Endothelial cell of umbilical vein (primary cell): ENCODE data around the gene KLHL1. TPM values are rescaled to one million over a fixed set of nuclear protein-coding genes. Genes with fewer than 3 reads are reported as not detected.

Source experiments
- BruUV-seq: library from RNA; stranded (reverse); fragments of 400-500 nt; replicated peaks from 2 replicates; lab custom pipeline; 2021; lab: Mats Ljungman, UMichigan
- CTCF ChIA-PET: fragments of 300-600, 350-600 bp; sonication (Branson Sonifier 250); formaldehyde crosslinking; loops from one replicate; lab custom pipeline; 2021; ENCODE audit warnings: antibody characterized with exemption, inconsistent platforms; lab: Charles Lee
- POLR2A ChIA-PET: fragments of 300-600, 350-600 bp; sonication (Branson Sonifier 250); formaldehyde crosslinking; loops from one replicate; lab custom pipeline; 2021; ENCODE audit warnings: antibody characterized with exemption, inconsistent platforms; lab: Charles Lee
- DNase-seq: peaks from one replicate; pipeline ENCODE4 v3.0.0-alpha.2; 2011; ENCODE audit warnings: low read depth, low spot score
- FAIRE-seq: peaks from 2 replicates; lab custom pipeline; 2011; peaks lifted over from hg19 to GRCh38; lab: Jason Lieb, UNC
- H2AFZ ChIP-seq: 2 replicates; pipeline ENCODE4 v1.6.0; 2012; ENCODE audit warnings: low read depth, low read length, control low read depth, inconsistent platforms
- H3K27ac ChIP-seq: 2 replicates; pipeline ENCODE4 v1.5.1; 2011; ENCODE audit warnings: low read depth, mild to moderate bottlenecking, control low read depth, low read length, moderate library complexity; ENCODE audit not compliant: insufficient read depth
- H3K27me3 ChIP-seq, 2 experiments: 2 replicates each; pipeline versions ENCODE4 v1.6.0 to v1.6.1; 2011; ENCODE audit warnings: low read length in 2 of 2, mixed read lengths in 1 of 2; ENCODE audit not compliant: control insufficient read depth in 2 of 2, insufficient read depth in 2 of 2
- H3K36me3 ChIP-seq, 2 experiments: 2 replicates in 1 of 2; 3 replicates in 1 of 2; pipeline ENCODE4 v1.5.1; 2011; ENCODE audit warnings: low read length in 2 of 2, mild to moderate bottlenecking in 1 of 2, moderate library complexity in 1 of 2; ENCODE audit not compliant: control insufficient read depth in 2 of 2, insufficient read depth in 2 of 2; ENCODE audit errors: extremely low read depth in 1 of 2
- H3K4me1 ChIP-seq: 3 replicates; pipeline ENCODE4 v1.5.1; 2011; ENCODE audit warnings: mild to moderate bottlenecking, low read length; ENCODE audit not compliant: control insufficient read depth, insufficient read depth; ENCODE audit errors: extremely low read depth
- H3K4me2 ChIP-seq: 2 replicates; pipeline ENCODE4 v1.6.1; 2011; ENCODE audit warnings: low read length, control low read depth, mixed read lengths; ENCODE audit not compliant: insufficient read depth
- H3K4me3 ChIP-seq, 3 experiments: fragments of 200-600 bp in 1 of 3; sonication (generic), shearing (Covaris generic) in 1 of 3; replicated peaks in 1 of 3; 2 replicates each; pipeline ENCODE4 v1.5.1; 2011 to 2016; ENCODE audit warnings: control low read depth in 3 of 3, low read length in 3 of 3, mild to moderate bottlenecking in 2 of 3, inconsistent platforms in 1 of 3, low read depth in 1 of 3, moderate library complexity in 1 of 3; ENCODE audit not compliant: insufficient read depth in 1 of 3
- H3K79me2 ChIP-seq: 2 replicates; pipeline ENCODE4 v1.6.0; 2012; ENCODE audit warnings: low read length, inconsistent platforms; ENCODE audit not compliant: control insufficient read depth, insufficient read depth
- H3K9ac ChIP-seq: replicated peaks from 2 replicates; pipeline ENCODE3; 2011; ENCODE audit warnings: low read length, control low read depth; ENCODE audit not compliant: insufficient read depth; ENCODE audit errors: extremely low read depth
- H3K9me1 ChIP-seq: replicated peaks from 3 replicates; pipeline ENCODE4 v1.6.0; 2011; ENCODE audit warnings: mild to moderate bottlenecking, low read length; ENCODE audit not compliant: control insufficient read depth, insufficient read depth; ENCODE audit errors: extremely low read depth
- H3K9me3 ChIP-seq: replicated peaks from 2 replicates; pipeline ENCODE4 v1.5.1; 2012; ENCODE audit warnings: low read length, inconsistent platforms; ENCODE audit not compliant: control insufficient read depth, insufficient read depth
- H4K20me1 ChIP-seq: replicated peaks from 2 replicates; pipeline ENCODE3; 2011; ENCODE audit warnings: mild to moderate bottlenecking, low read length; ENCODE audit not compliant: control insufficient read depth, insufficient read depth; ENCODE audit errors: extremely low read depth
- CTCF ChIP-seq, 2 donors: IDR thresholded peaks; 1 replicate in 1 of 2; 2 replicates in 1 of 2; pipeline ENCODE4 v1.5.1; 2011; ENCODE audit warnings: low read length in 2 of 2, mild to moderate bottlenecking in 2 of 2, moderate library complexity in 2 of 2, control low read depth in 1 of 2, inconsistent platforms in 1 of 2, low read depth in 1 of 2; ENCODE audit not compliant: insufficient read depth in 1 of 2; ENCODE audit errors: extremely low read depth in 1 of 2
- EZH2 ChIP-seq: IDR thresholded peaks from 2 replicates; pipeline ENCODE4 v1.6.1; 2012; ENCODE audit warnings: borderline replicate concordance, low read depth, mild to moderate bottlenecking, moderate library complexity, low read length, inconsistent platforms; ENCODE audit not compliant: severe bottlenecking
- FOS ChIP-seq: IDR thresholded peaks from 2 replicates; pipeline ENCODE4 v1.6.1; 2011; ENCODE audit warnings: mild to moderate bottlenecking, low read length, moderate library complexity, borderline replicate concordance; ENCODE audit not compliant: insufficient read depth
- GATA2 ChIP-seq: IDR thresholded peaks from 2 replicates; pipeline ENCODE4 v1.7.0; 2011; ENCODE audit warnings: low read depth, mild to moderate bottlenecking, moderate library complexity, mixed read lengths, low read length; ENCODE audit not compliant: insufficient read length, insufficient read depth
- JUN ChIP-seq: IDR thresholded peaks from 2 replicates; pipeline ENCODE4 v1.6.1; 2011; ENCODE audit warnings: borderline replicate concordance, low read depth; ENCODE audit not compliant: insufficient read length, insufficient read depth
- MYC ChIP-seq: IDR thresholded peaks from one replicate; pipeline ENCODE4 v1.6.1; 2011; ENCODE audit warnings: mild to moderate bottlenecking, low read depth, low read length
- POLR2A ChIP-seq: IDR thresholded peaks from 2 replicates; pipeline ENCODE4 v1.6.1; 2012; ENCODE audit warnings: low read depth, mild to moderate bottlenecking, control low read depth, low read length
- POLR2AphosphoS5 ChIP-seq: IDR thresholded peaks from 2 replicates; pipeline ENCODE4 v1.6.1; 2012; ENCODE audit warnings: low read depth, mild to moderate bottlenecking, control low read depth, low read length, moderate library complexity; ENCODE audit not compliant: insufficient read depth
- dilution Hi-C: fragments of 300-500 bp; cut with MboI; formaldehyde crosslinking; loops from one replicate; pipeline ENCODE4 v1.15.0; 2019; ENCODE audit warnings: low sequenced_read_pairs; ENCODE audit not compliant: extremely low pct_ligation_motif_present
- intact Hi-C: fragments of 100-400 bp; cut with micrococcal nuclease; formaldehyde crosslinking; loops from one replicate; pipeline ENCODE4 v1.10.0; 2022
- polyA plus RNA-seq, 4 experiments: library from polyadenylated mRNA; depleted of rRNA in 3 of 4; stranded (reverse) in 3 of 4; unstranded in 1 of 4; fragments of >200 nt; gene quantifications; 2 replicates each; pipeline versions ENCODE4 v1.2.1 to v1.2.3, GENCODE V29; 2011 to 2012; ENCODE audit warnings: missing spikeins in 1 of 4
- total RNA-seq: library from RNA; stranded (reverse); gene quantifications from 2 replicates; pipeline ENCODE4 v1.2.3, GENCODE V29; 2021
- TF ChIP-seq, protein P1 (sequence below): IDR thresholded peaks from 2 replicates; pipeline ENCODE4 v1.6.1; 2011; ENCODE audit not compliant: insufficient read depth, insufficient read length

Gene KLHL1
- total and polyA plus RNA-seq, 2 donors (not counting 3 experiments of a cell fraction or from before 2014, with no cell fraction given), result not detected

GRCh38 chr13:69820180-69820579 lies 288.1 kb downstream of the KLHL1 start:
- H3K79me2 ChIP-seq, result no peaks in the 10 kb centered on the region
- ChIA-PET CTCF (no interaction called here), POLR2A (no interaction called here)
- no peak overlapping the region for H3K27ac ChIP-seq
- TF ChIP-seq GATA2 (no peak), JUN (no peak), POLR2AphosphoS5 (no peak), EZH2 (no peak), FOS (no peak), MYC (no peak), CTCF (IDR thresholded peaks at IDR 0.05; ENCODE audit: extremely low read depth in 1 of 2, insufficient read depth in 1 of 2, low read depth in 1 of 2, low read length in 2 of 2) (no peak), POLR2A (no peak)
- TF ChIP-seq, protein P1, sequence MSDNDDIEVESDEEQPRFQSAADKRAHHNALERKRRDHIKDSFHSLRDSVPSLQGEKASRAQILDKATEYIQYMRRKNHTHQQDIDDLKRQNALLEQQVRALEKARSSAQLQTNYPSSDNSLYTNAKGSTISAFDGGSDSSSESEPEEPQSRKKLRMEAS, result no peak
- H3K36me3 ChIP-seq, result no peaks in the 10 kb centered on the region
- dilution Hi-C loops (no loop called here), intact Hi-C loops (no loop called here)
- FAIRE-seq (no peak), DNase-seq (no peak)
- H3K4me3 ChIP-seq, result no peak overlapping the region
- H3K4me2 ChIP-seq, result no peak overlapping the region
- H3K27me3 ChIP-seq, result no peaks in the 10 kb centered on the region
- no TSS peak for BruUV-seq
- H3K9me1 ChIP-seq, result no peaks in the 10 kb centered on the region
- no peaks in the 10 kb centered on the region for H3K4me1 ChIP-seq
- H3K9ac ChIP-seq, result no peak overlapping the region
- H2AFZ ChIP-seq, result no peak overlapping the region
- peaks cover 2% of the 10 kb centered on the region for H3K9me3 ChIP-seq
- no peaks in the 10 kb centered on the region for H4K20me1 ChIP-seq
